ENCODE measurements around the gene FGFR2. TPM values are rescaled to one million over a fixed set of nuclear protein-coding genes. Genes with fewer than 3 reads are reported as not detected.
A peak's percentile ranks its signal among the peaks of the same experiment; 100 is the strongest.

Gene FGFR2
- total RNA-seq, 1 experiment from 2014 or later, result 135 TPM

- H2BK15ac ChIP-seq (ENCODE audit: low read depth, low read length), result no peak overlapping the region
- H3K9me3 Mint-ChIP-seq, result no peaks in the 10 kb centered on the region
- H3T11ph ChIP-seq (ENCODE audit: low read length), result no peak overlapping the region
- no peaks in the 10 kb centered on the region for H3K79me1 ChIP-seq (ENCODE audit: insufficient read depth, low read depth, low read length, poor library complexity, severe bottlenecking)
- H3K4me3 Mint-ChIP-seq, result no peak overlapping the region
- no peak overlapping the region for H2AK5ac ChIP-seq (ENCODE audit: insufficient read length, low read length)
- peaks cover 3% of the 10 kb centered on the region; the same call in 1 of the 2 replicates for H3K79me2 ChIP-seq (ENCODE audit: insufficient read depth, low read length)
- no peak overlapping the region for H3K4me2 ChIP-seq (ENCODE audit: insufficient read depth, insufficient read length, low read length)
- no peak overlapping the region for H4K8ac ChIP-seq (replicated peaks; ENCODE audit: insufficient read length, low read depth, low read length)
- H3K27ac ChIP-seq (ENCODE audit: insufficient read length, low read depth, low read length), result no peak overlapping the region
- H3K23me2 ChIP-seq (ENCODE audit: insufficient read length, low read depth, low read length, poor library complexity, severe bottlenecking), result no peaks in the 10 kb centered on the region
- no peak overlapping the region for H3K9ac ChIP-seq (ENCODE audit: extremely low read depth, insufficient read length, low read length)
- no peak overlapping the region for H2BK12ac ChIP-seq (ENCODE audit: insufficient read length, low read depth, low read length)
- H3K14ac ChIP-seq (ENCODE audit: insufficient read depth, low read length), result no peak overlapping the region
- no peak overlapping the region for H3K4ac ChIP-seq (ENCODE audit: low read depth, low read length)
- H3K36me3 Mint-ChIP-seq (ENCODE audit: insufficient read depth in 1 of 3, low read depth in 3 of 3), result peaks cover 12 to 92% (median 90%) of the 10 kb centered on the region in 3 experiments
- H3K18ac ChIP-seq (ENCODE audit: insufficient read length, low read depth, low read length), result no peak overlapping the region
- no peak overlapping the region for H4K91ac ChIP-seq (ENCODE audit: insufficient read length, low read depth, low read length)
- no peaks in the 10 kb centered on the region for H4K20me1 ChIP-seq (ENCODE audit: control insufficient read depth, insufficient read depth, insufficient read length)
- peak overlapping the region; percentile 40 to 89 (median 73); a peak in 6 of 7 replicates for H3K27ac Mint-ChIP-seq
- no peaks in the 10 kb centered on the region for H3K27me3 Mint-ChIP-seq (ENCODE audit: low read depth)
- no peak overlapping the region for H3K56ac ChIP-seq (ENCODE audit: insufficient read length, low read depth, low read length)
- no peaks in the 10 kb centered on the region for H3K27me3 ChIP-seq (ENCODE audit: insufficient read depth, low read length)
- no CpG with 5 or more reads among the region's 4 CpGs for WGBS (ENCODE audit: extremely low coverage, insufficient read length, low lambda C conversion rate)
- H3K23ac ChIP-seq (ENCODE audit: insufficient read length, low read depth, low read length), result no peak overlapping the region
- H2BK20ac ChIP-seq (ENCODE audit: low read depth, low read length, poor library complexity, severe bottlenecking), result no peak overlapping the region
- no peak overlapping the region for H2BK120ac ChIP-seq (ENCODE audit: low read depth, low read length, poor library complexity, severe bottlenecking)
- H3K4me1 Mint-ChIP-seq, result peaks cover 36 to 47% of the 10 kb centered on the region in 2 experiments
- no peak overlapping the region for H4K5ac ChIP-seq (ENCODE audit: insufficient read length, low read depth, low read length)
- no peak overlapping the region for H2BK5ac ChIP-seq (ENCODE audit: insufficient read length, low read length)
- no peak overlapping the region for H2AFZ ChIP-seq (ENCODE audit: low read length)
- TF ChIP-seq CTCF (conservative IDR thresholded peaks at IDR 0.05), result no peak
- DNase-seq, result no peak
- no peaks in the 10 kb centered on the region for H3K9me3 ChIP-seq (ENCODE audit: control insufficient read depth, low read depth, low read length)
- H3K4me1 ChIP-seq (ENCODE audit: insufficient read depth, low read length), result no peaks in the 10 kb centered on the region; the same call in 1 of the 2 replicates
Measured at GRCh38 chr10:121511460-121511859, 86.8 kb downstream of the FGFR2 start.

All from H9 (cell line).